Dedifferentiated amniotic fluid mesenchymal stem cell (primary cell): ENCODE data around the gene BICDL1.

ENCODE experiments used
- DNase-seq: peaks from one replicate; pipeline ENCODE4 v3.0.0-alpha.2; 2016; ENCODE audit errors: extremely low spot score

The BICDL1 gene

GRCh38 chr12:120100630-120101029, 111.6 kb downstream of the BICDL1 start:
- DNase-seq = no peak

GRCh38 chr12:120101182-120101581, 112.1 kb downstream of the BICDL1 start:
- no peak for DNase-seq

DNA sequence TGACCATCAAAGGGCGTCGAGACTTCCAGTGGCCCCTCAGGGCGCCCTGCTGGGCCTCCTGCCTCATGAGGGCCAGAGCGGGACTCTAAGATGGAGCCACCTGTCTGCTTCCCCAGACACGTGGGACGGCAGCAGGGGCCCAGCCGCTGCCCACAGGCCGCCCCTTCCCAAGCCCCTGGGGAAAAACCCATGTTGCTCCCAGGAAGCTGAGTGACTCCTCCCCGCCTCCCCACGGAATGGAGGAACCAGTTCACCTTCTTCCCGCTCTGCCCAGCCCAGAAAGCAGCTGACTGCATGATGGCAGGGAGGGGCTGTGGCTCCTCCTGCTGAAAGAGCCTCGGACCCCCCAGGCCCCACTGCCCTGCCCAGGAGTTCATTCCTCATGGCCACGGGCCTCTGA, 112.6 kb downstream of the BICDL1 start:
- DNase-seq = no peak

GRCh38 chr12:120102189-120103043, 113.4 kb downstream of the BICDL1 start:
- DNase-seq = no peak

DNA sequence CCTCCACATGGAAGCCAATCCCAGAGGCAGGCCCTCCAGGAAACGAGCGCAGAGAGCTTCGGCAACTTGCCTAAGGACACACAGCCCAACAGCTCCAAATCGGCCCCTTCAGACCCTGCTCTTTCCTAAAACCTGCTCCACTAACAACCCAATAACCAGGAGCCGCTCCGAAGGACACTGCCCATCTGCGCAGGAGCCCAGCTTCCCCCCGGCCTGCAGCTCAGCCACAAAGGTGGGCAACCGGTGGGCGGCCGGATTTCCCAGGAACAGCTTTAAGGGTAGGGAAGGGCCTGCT, 114.0 kb downstream of the BICDL1 start:
- DNase-seq = no peak

- no peak for DNase-seq
These were observed 114.3 kb downstream of the BICDL1 start for GRCh38 chr12:120103371-120103770.

DNA sequence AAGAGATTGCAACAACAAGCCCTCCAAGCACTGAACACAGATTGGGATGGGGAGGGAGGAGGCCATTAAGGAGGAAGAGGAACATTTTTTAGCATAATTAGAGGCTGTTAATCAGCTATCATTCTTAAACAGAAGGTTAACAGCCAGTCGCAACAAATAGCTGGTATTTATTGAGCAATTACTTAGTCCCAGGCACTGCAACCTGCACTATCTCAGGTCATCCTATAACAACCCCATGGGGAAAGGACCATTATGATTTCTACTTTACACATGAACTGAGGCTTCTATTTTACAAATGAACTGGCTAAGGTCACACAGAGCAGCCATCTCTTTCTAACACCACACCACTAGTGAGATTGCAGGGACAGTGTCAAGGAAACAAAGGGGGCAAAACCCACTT, 117.1 kb downstream of the BICDL1 start:
- no peak for DNase-seq

DNA sequence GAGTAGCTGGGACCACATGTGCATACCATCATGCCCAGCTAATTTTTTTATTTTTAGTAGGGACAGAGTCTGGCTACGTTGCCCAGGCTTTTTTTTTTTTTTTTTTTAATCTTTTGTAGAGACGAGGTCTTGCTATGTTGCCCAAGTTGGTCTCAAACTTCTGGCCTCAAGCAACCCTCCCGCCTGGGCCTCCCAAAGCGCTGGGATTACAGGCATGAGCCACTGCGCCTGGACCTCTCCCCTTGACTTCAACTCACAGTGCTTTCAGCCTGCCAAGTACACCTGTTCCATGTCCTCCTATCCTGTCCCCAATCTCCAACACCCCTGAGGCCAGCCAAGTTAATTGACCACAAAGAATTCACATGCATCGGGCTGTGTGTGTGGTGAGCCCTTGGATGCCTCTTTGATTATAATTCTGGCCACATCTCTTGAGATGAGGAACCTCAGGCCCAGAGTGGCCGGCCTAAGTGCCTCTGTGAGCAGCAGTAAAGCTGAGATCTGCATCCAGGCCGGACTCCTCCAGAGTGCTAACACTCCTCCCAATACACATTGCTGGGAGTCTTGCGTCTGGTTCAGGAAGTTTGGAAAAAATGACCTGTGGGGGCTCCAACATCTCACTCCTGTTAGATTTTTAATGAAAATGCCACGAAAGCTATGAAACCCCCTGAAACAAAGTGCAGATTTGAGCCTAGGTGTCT, 120.7 kb downstream of the BICDL1 start:
- no peak for DNase-seq

- DNase-seq = no peak
These were observed 121.8 kb downstream of the BICDL1 start for GRCh38 chr12:120110550-120111501.

GRCh38 chr12:120115066-120115465, 126.0 kb downstream of the BICDL1 start:
- no peak for DNase-seq

DNA sequence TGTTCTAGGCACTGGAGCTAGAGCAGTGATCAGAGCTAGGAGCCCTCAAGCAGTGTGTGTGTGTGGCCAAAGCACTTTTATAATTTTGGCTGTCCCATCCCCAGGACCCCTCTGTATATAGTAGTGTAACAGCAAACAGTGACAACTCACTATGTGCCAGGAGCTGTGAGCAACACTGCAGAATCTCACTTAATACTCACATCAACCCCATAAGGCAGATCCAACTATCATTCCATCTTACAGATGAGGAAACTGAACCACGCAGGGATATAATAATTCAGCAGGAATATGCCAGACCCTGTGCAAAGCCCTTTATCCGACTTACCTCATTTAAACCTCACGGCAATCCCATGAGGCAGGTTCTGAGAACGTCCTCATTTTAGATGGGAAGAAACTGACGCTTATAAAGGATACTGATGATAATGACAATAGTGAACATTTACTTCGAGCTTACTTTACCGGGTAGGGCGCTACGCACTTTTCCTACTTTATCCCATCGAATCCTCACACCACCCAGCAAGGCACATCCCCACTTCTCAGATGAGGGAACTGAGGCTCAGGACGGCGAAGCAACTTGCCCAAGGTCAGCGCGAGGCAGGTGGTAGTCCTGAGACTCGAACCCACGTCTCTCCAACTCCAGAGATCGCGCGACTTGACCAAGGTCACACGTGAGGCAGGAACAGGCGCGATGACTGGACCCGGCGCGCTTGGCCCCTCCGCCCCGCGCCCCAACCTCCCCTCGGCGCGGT, 126.8 kb downstream of the BICDL1 start:
- DNase-seq = no peak

GRCh38 chr12:120116441-120116791, 127.4 kb downstream of the BICDL1 start, which contains the start of gene RAB35:
TSS of gene RAB35 (minus strand) at chr12:120116753. CDS start at chr12:120116650, 103 bp downstream.
- no peak for DNase-seq

DNA sequence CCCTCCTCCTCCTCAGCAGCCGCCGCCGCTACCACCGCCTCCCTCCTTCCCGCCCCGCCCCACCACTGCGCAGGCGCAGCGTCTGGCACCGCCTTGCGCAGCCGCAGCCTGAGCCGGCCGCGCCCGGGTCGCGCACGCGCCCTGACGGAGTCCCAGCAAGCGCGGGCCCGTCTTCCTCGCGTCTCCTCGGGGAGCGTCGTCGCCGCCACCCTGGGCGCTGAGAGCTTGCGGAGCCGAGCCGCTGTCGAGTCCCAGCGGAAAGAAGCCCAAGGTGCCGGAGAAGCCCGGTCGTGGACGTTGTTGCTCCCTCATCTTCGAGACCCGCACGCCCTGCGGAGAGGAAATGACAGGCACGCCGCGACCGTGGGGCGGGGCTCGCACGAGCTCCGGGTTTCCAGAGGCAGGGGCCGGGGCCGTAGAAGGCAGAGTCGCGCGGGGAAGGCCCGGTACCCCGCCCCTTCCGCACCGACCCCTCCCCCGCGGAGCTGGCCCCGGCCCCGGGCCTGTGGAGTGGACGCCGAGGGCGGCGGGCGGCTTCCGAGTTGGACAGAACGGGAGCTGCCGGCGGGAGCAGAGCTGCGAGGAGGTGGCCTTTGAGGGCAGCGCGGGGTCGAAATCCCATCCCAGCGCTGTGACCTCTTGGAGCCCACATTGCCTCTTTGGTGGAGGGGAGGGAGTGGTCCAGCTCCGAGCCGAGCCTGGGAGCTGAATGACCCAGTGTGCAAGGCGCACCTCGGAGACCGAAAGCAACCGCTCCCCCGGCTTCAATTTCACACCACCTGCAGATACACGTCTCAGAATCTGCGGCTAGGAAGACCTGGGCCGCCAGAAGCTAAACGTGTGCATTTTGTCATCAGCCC, 128.0 kb downstream of the BICDL1 start:
- DNase-seq = peak; percentile 85

DNA sequence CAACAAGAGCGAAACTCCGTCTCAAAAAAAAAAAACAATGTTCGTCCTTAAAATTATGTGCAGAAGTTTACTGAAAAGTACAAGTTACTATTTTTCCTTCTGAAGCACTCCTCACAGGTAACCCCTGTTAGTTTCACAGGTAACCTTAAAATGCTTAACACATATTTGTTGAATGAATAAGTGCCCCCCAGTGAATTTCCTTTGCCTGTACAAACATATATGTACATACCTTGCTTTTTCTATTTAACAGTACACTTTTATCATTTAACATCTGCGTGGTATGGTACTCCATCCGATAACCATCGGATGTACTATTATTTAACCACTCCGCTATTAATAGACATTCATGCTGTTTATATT, 128.9 kb downstream of the BICDL1 start:
- no peak for DNase-seq

- DNase-seq = no peak
These were observed 129.5 kb downstream of the BICDL1 start for GRCh38 chr12:120118321-120119061.

DNA sequence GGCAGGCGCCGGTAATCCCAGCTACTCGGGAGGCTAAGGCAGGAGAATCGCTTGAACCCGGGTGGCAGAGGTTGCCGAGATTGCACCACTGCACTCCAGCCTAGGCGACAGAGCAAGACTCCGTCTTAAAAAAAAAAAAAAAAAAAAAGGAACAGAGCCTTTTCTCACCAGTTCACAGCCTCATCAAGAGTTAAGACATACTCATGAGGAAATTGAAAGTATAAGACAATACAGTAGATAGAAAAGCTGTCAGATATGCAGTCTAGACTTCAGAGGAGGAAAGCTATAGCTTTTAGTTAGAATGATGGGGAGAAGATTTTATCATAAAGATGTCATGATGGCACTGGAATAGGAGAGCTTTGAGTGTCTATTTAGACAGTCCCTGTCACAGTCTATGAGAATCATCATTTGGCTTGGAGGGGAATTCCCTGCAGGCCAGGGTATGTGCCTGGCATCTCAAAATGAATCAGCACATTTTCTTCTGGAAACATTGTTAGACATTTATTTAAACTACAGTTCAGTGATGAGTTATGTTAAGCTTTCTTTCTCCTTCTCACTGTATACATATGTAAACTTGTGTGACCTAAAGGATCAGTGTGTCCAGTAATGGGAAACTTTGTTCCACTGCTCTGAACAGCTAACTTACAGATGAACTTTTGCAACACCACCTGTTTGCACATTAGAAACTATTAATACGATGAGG, 130.4 kb downstream of the BICDL1 start:
- peak; percentile 46 for DNase-seq

- DNase-seq = no peak
These were observed 132.3 kb downstream of the BICDL1 start for GRCh38 chr12:120121343-120121742.

GRCh38 chr12:120121766-120122293, 132.8 kb downstream of the BICDL1 start:
- DNase-seq = no peak

GRCh38 chr12:120125029-120125428, 136.0 kb downstream of the BICDL1 start:
- DNase-seq = no peak
